ENCODE measurements around the gene COX19. TPM values are rescaled to one million over a fixed set of nuclear protein-coding genes. Genes with fewer than 3 reads are reported as not detected.

The COX19 gene
- total and polyA plus RNA-seq, 2 of the 13 experiments (the other 11 are each of a cell fraction or from before 2014, with no cell fraction given): 11.5 to 21.7 TPM

DNA sequence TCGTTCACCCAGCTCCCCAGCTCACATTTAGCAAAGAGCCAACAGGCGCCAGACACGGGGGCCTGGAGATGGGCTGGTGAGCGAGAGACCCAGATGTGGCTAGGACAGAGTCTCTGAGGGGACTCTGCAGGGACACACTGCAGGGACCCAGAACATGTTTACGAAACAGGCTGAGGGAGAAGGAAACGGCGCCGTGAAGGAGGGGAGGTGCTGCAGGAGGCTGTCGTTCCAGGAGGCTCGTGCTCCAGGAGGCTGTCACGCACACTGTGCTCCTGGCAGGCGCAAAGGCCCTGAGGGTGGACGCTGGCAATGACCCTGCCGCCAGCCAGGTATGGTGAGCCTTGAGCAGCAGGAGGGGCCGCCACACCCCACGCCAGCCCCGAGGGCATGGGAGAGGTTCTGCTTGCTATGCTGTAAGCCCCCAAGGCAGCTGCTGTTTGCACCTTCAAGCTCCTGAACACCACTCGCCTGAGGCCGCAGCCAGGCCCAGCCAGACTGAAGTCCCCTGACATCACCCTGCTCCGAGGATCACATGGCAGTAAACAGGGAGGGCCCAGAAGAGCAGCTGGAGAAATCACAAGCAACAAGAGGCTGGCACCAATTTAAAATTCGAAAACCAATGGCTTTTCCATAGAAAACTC, 48.2 kb downstream of the COX19 start (continued):
- TF ChIP-seq PHF5A (CRISPR knock-in tag; IDR thresholded peaks at IDR 0.05; ENCODE audit: low read depth, unreplicated experiment): no peak
- TF ChIP-seq SMC3 (IDR thresholded peaks at IDR 0.05; ENCODE audit: low read length): no peak
- TF ChIP-seq ZNF646 (CRISPR knock-in tag; IDR thresholded peaks at IDR 0.05): no peak
- no peak for TF ChIP-seq U2AF1 (optimal IDR thresholded peaks at IDR 0.05; ENCODE audit: low read depth, low read length)
- TF ChIP-seq REXO4 (CRISPR knock-in tag; IDR thresholded peaks at IDR 0.05; ENCODE audit: borderline replicate concordance): no peak
- no peak for TF ChIP-seq HOXA9 (CRISPR knock-in tag; IDR thresholded peaks at IDR 0.05; ENCODE audit: borderline replicate concordance)
- peak; percentile 76; the same call in 1 of the 2 replicates for TF ChIP-seq ZC3H4 (CRISPR knock-in tag; IDR thresholded peaks at IDR 0.05; ENCODE audit: borderline replicate concordance)
- no peak for TF ChIP-seq ZKSCAN1 (IDR thresholded peaks at IDR 0.05; ENCODE audit: low read length)
- no peak for TF ChIP-seq ZBTB10 (CRISPR knock-in tag; IDR thresholded peaks at IDR 0.05; ENCODE audit: borderline replicate concordance)
- TF ChIP-seq, protein P1, sequence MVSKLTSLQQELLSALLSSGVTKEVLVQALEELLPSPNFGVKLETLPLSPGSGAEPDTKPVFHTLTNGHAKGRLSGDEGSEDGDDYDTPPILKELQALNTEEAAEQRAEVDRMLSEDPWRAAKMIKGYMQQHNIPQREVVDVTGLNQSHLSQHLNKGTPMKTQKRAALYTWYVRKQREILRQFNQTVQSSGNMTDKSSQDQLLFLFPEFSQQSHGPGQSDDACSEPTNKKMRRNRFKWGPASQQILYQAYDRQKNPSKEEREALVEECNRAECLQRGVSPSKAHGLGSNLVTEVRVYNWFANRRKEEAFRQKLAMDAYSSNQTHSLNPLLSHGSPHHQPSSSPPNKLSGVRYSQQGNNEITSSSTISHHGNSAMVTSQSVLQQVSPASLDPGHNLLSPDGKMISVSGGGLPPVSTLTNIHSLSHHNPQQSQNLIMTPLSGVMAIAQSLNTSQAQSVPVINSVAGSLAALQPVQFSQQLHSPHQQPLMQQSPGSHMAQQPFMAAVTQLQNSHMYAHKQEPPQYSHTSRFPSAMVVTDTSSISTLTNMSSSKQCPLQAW (CRISPR knock-in tag; IDR thresholded peaks at IDR 0.05): no peak
- TF ChIP-seq ZNF761 (CRISPR knock-in tag; conservative IDR thresholded peaks at IDR 0.05): no peak
- TF ChIP-seq YEATS4 (CRISPR knock-in tag; IDR thresholded peaks at IDR 0.05; ENCODE audit: borderline replicate concordance): 0 out of 2 replicates have a peak, but pooled peaks have one; percentile 12
- no peak for TF ChIP-seq MXI1 (IDR thresholded peaks at IDR 0.05; ENCODE audit: borderline replicate concordance, low read depth, low read length)
- no peak for TF ChIP-seq NAIF1 (CRISPR knock-in tag; IDR thresholded peaks at IDR 0.05; ENCODE audit: borderline replicate concordance)
- TF ChIP-seq ZNF547 (CRISPR knock-in tag; IDR thresholded peaks at IDR 0.05): no peak
- no peak for TF ChIP-seq ZNF598 (CRISPR knock-in tag; IDR thresholded peaks at IDR 0.05; ENCODE audit: borderline replicate concordance)
- no peak for TF ChIP-seq ZNF441 (CRISPR knock-in tag; IDR thresholded peaks at IDR 0.05; ENCODE audit: borderline replicate concordance)
- 0 out of 2 replicates have a peak, but pooled peaks have one; percentile 33 for TF ChIP-seq ZNF335 (CRISPR knock-in tag; IDR thresholded peaks at IDR 0.05)
- TF ChIP-seq RXRA (CRISPR knock-in tag; IDR thresholded peaks at IDR 0.05): peak; percentile 15; the same call in 1 of the 2 replicates
- TF ChIP-seq ZNF629 (CRISPR knock-in tag; conservative IDR thresholded peaks at IDR 0.05): 0 out of 2 replicates have a peak, but pooled peaks have one; percentile 2
